Endothelial cell of umbilical vein (primary cell): ENCODE results near the gene MRPL44. TPM values are rescaled to one million over a fixed set of nuclear protein-coding genes. Genes with fewer than 3 reads are reported as not detected.

Source experiments
- BruUV-seq: library from RNA; stranded (reverse); fragments of 400-500 nt; replicated peaks from 2 replicates; lab custom pipeline; 2021; lab: Mats Ljungman, UMichigan
- CTCF ChIA-PET: fragments of 300-600, 350-600 bp; sonication (Branson Sonifier 250); formaldehyde crosslinking; loops from one replicate; lab custom pipeline; 2021; ENCODE audit warnings: antibody characterized with exemption, inconsistent platforms; lab: Charles Lee
- POLR2A ChIA-PET: fragments of 300-600, 350-600 bp; sonication (Branson Sonifier 250); formaldehyde crosslinking; loops from one replicate; lab custom pipeline; 2021; ENCODE audit warnings: antibody characterized with exemption, inconsistent platforms; lab: Charles Lee
- DNase-seq: peaks from one replicate; pipeline ENCODE4 v3.0.0-alpha.2; 2011; ENCODE audit warnings: low read depth, low spot score
- FAIRE-seq: peaks from 2 replicates; lab custom pipeline; 2011; peaks lifted over from hg19 to GRCh38; lab: Jason Lieb, UNC
- H2AFZ ChIP-seq: 2 replicates; pipeline ENCODE4 v1.6.0; 2012; ENCODE audit warnings: low read depth, low read length, control low read depth, inconsistent platforms
- H3K27ac ChIP-seq: 2 replicates; pipeline ENCODE4 v1.5.1; 2011; ENCODE audit warnings: low read depth, mild to moderate bottlenecking, control low read depth, low read length, moderate library complexity; ENCODE audit not compliant: insufficient read depth
- H3K27me3 ChIP-seq, 2 experiments: 2 replicates each; pipeline versions ENCODE4 v1.6.0 to v1.6.1; 2011; ENCODE audit warnings: low read length in 2 of 2, mixed read lengths in 1 of 2; ENCODE audit not compliant: control insufficient read depth in 2 of 2, insufficient read depth in 2 of 2
- H3K36me3 ChIP-seq, 2 experiments: 2 replicates in 1 of 2; 3 replicates in 1 of 2; pipeline ENCODE4 v1.5.1; 2011; ENCODE audit warnings: low read length in 2 of 2, mild to moderate bottlenecking in 1 of 2, moderate library complexity in 1 of 2; ENCODE audit not compliant: control insufficient read depth in 2 of 2, insufficient read depth in 2 of 2; ENCODE audit errors: extremely low read depth in 1 of 2
- H3K4me1 ChIP-seq: 3 replicates; pipeline ENCODE4 v1.5.1; 2011; ENCODE audit warnings: mild to moderate bottlenecking, low read length; ENCODE audit not compliant: control insufficient read depth, insufficient read depth; ENCODE audit errors: extremely low read depth
- H3K4me2 ChIP-seq: 2 replicates; pipeline ENCODE4 v1.6.1; 2011; ENCODE audit warnings: low read length, control low read depth, mixed read lengths; ENCODE audit not compliant: insufficient read depth
- H3K4me3 ChIP-seq, 3 experiments: fragments of 200-600 bp in 1 of 3; sonication (generic), shearing (Covaris generic) in 1 of 3; replicated peaks in 1 of 3; 2 replicates each; pipeline ENCODE4 v1.5.1; 2011 to 2016; ENCODE audit warnings: control low read depth in 3 of 3, low read length in 3 of 3, mild to moderate bottlenecking in 2 of 3, inconsistent platforms in 1 of 3, low read depth in 1 of 3, moderate library complexity in 1 of 3; ENCODE audit not compliant: insufficient read depth in 1 of 3
- H3K79me2 ChIP-seq: 2 replicates; pipeline ENCODE4 v1.6.0; 2012; ENCODE audit warnings: low read length, inconsistent platforms; ENCODE audit not compliant: control insufficient read depth, insufficient read depth
- H3K9ac ChIP-seq: replicated peaks from 2 replicates; pipeline ENCODE3; 2011; ENCODE audit warnings: low read length, control low read depth; ENCODE audit not compliant: insufficient read depth; ENCODE audit errors: extremely low read depth
- H3K9me1 ChIP-seq: replicated peaks from 3 replicates; pipeline ENCODE4 v1.6.0; 2011; ENCODE audit warnings: mild to moderate bottlenecking, low read length; ENCODE audit not compliant: control insufficient read depth, insufficient read depth; ENCODE audit errors: extremely low read depth
- H3K9me3 ChIP-seq: replicated peaks from 2 replicates; pipeline ENCODE4 v1.5.1; 2012; ENCODE audit warnings: low read length, inconsistent platforms; ENCODE audit not compliant: control insufficient read depth, insufficient read depth
- H4K20me1 ChIP-seq: replicated peaks from 2 replicates; pipeline ENCODE3; 2011; ENCODE audit warnings: mild to moderate bottlenecking, low read length; ENCODE audit not compliant: control insufficient read depth, insufficient read depth; ENCODE audit errors: extremely low read depth
- CTCF ChIP-seq, 2 donors: IDR thresholded peaks; 1 replicate in 1 of 2; 2 replicates in 1 of 2; pipeline ENCODE4 v1.5.1; 2011; ENCODE audit warnings: low read length in 2 of 2, mild to moderate bottlenecking in 2 of 2, moderate library complexity in 2 of 2, control low read depth in 1 of 2, inconsistent platforms in 1 of 2, low read depth in 1 of 2; ENCODE audit not compliant: insufficient read depth in 1 of 2; ENCODE audit errors: extremely low read depth in 1 of 2
- EZH2 ChIP-seq: IDR thresholded peaks from 2 replicates; pipeline ENCODE4 v1.6.1; 2012; ENCODE audit warnings: borderline replicate concordance, low read depth, mild to moderate bottlenecking, moderate library complexity, low read length, inconsistent platforms; ENCODE audit not compliant: severe bottlenecking
- FOS ChIP-seq: IDR thresholded peaks from 2 replicates; pipeline ENCODE4 v1.6.1; 2011; ENCODE audit warnings: mild to moderate bottlenecking, low read length, moderate library complexity, borderline replicate concordance; ENCODE audit not compliant: insufficient read depth
- GATA2 ChIP-seq: IDR thresholded peaks from 2 replicates; pipeline ENCODE4 v1.7.0; 2011; ENCODE audit warnings: low read depth, mild to moderate bottlenecking, moderate library complexity, mixed read lengths, low read length; ENCODE audit not compliant: insufficient read length, insufficient read depth
- JUN ChIP-seq: IDR thresholded peaks from 2 replicates; pipeline ENCODE4 v1.6.1; 2011; ENCODE audit warnings: borderline replicate concordance, low read depth; ENCODE audit not compliant: insufficient read length, insufficient read depth
- MYC ChIP-seq: IDR thresholded peaks from one replicate; pipeline ENCODE4 v1.6.1; 2011; ENCODE audit warnings: mild to moderate bottlenecking, low read depth, low read length
- POLR2A ChIP-seq: IDR thresholded peaks from 2 replicates; pipeline ENCODE4 v1.6.1; 2012; ENCODE audit warnings: low read depth, mild to moderate bottlenecking, control low read depth, low read length
- POLR2AphosphoS5 ChIP-seq: IDR thresholded peaks from 2 replicates; pipeline ENCODE4 v1.6.1; 2012; ENCODE audit warnings: low read depth, mild to moderate bottlenecking, control low read depth, low read length, moderate library complexity; ENCODE audit not compliant: insufficient read depth
- dilution Hi-C: fragments of 300-500 bp; cut with MboI; formaldehyde crosslinking; loops from one replicate; pipeline ENCODE4 v1.15.0; 2019; ENCODE audit warnings: low sequenced_read_pairs; ENCODE audit not compliant: extremely low pct_ligation_motif_present
- intact Hi-C: fragments of 100-400 bp; cut with micrococcal nuclease; formaldehyde crosslinking; loops from one replicate; pipeline ENCODE4 v1.10.0; 2022
- polyA plus RNA-seq, 4 experiments: library from polyadenylated mRNA; depleted of rRNA in 3 of 4; stranded (reverse) in 3 of 4; unstranded in 1 of 4; fragments of >200 nt; gene quantifications; 2 replicates each; pipeline versions ENCODE4 v1.2.1 to v1.2.3, GENCODE V29; 2011 to 2012; ENCODE audit warnings: missing spikeins in 1 of 4
- total RNA-seq: library from RNA; stranded (reverse); gene quantifications from 2 replicates; pipeline ENCODE4 v1.2.3, GENCODE V29; 2021
- TF ChIP-seq, protein P1 (sequence below): IDR thresholded peaks from 2 replicates; pipeline ENCODE4 v1.6.1; 2011; ENCODE audit not compliant: insufficient read depth, insufficient read length

The MRPL44 gene
- total and polyA plus RNA-seq, 2 donors (not counting 3 experiments of a cell fraction or from before 2014, with no cell fraction given): 19.2 to 27.7 TPM

DNA sequence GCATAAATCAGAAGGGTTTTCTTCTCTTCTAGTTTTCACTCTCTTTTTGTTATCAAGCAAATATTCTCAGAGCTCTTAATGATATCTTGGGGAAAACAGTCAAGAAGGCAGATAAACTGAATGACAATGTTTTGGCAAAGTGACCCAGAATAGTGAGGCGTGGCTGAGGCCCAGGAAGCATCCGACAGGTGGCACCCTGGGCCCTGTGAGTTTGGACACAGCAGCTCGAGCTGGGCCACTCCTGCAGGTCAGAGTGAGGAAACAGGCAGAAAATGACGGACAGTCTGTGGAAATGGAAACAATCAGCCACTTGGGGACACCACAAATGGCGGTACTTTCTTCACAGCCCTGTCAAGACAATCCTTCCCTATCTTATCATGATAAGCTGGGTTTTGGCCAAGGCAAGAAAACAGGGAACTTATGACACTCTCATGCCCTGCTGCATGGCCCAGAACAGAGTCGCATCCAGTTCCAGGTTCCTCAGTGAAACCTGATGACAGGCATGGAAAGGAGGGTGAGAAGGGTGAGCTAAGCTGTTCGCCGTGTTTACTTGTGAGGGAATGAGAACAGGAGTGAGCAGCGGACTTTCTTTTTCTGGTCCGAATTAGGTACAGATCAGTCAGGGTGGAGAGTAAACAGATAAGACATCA, 32.1 kb downstream of the MRPL44 start:
- no TSS peak for BruUV-seq
- no peak for TF ChIP-seq EZH2
- TF ChIP-seq, protein P1, sequence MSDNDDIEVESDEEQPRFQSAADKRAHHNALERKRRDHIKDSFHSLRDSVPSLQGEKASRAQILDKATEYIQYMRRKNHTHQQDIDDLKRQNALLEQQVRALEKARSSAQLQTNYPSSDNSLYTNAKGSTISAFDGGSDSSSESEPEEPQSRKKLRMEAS: no peak
- TF ChIP-seq CTCF (IDR thresholded peaks at IDR 0.05; ENCODE audit: extremely low read depth in 1 of 2, insufficient read depth in 1 of 2, low read depth in 1 of 2, low read length in 2 of 2): no peak
- TF ChIP-seq GATA2: no peak
- TF ChIP-seq FOS: no peak
- no peak for TF ChIP-seq POLR2AphosphoS5
- TF ChIP-seq MYC: no peak
- TF ChIP-seq JUN: no peak
- no peak for TF ChIP-seq POLR2A
- Histone ChIP-seq H3K36me3 (no peaks in the 10 kb centered on the region), H3K27ac (no peak overlapping the region), H3K9me3 (no peaks in the 10 kb centered on the region), H2AFZ (no peak overlapping the region), H3K9ac (no peak overlapping the region), H3K4me1 (no peaks in the 10 kb centered on the region), H3K4me2 (no peak overlapping the region), H3K79me2 (no peaks in the 10 kb centered on the region), H3K9me1 (no peaks in the 10 kb centered on the region), H4K20me1 (no peaks in the 10 kb centered on the region), H3K27me3 (peaks cover 0 to 6% of the 10 kb centered on the region in 2 experiments), H3K4me3 (no peak overlapping the region)
- POLR2A ChIA-PET: no interaction called here
- intact Hi-C loops (no loop called here), dilution Hi-C loops (no loop called here)
- DNase-seq (no peak), FAIRE-seq (no peak)
- CTCF ChIA-PET: interaction anchor here (1.4 to 9.0 kb wide), 3 partner anchors 9 to 297 kb away, joined by 3 to 875 read pairs (median 16); no protein-coding TSS in a partner anchor
